PC-3 (cell line): ENCODE measurements around the gene PLA2G12A.
A peak's percentile ranks its signal among the peaks of the same experiment; 100 is the strongest.

Source experiments
- CTCF ChIP-seq: fragments of 300-600 bp; sonication (generic); conservative IDR thresholded peaks from 2 replicates; pipeline ENCODE4 v1.5.1; 2017; ENCODE audit warnings: antibody characterized with exemption, low read depth, mild to moderate bottlenecking, low read length
- EZH2 ChIP-seq: fragments of 300-600 bp; sonication (generic); IDR thresholded peaks from one replicate; pipeline ENCODE4 v1.6.1; 2017; ENCODE audit warnings: antibody characterized with exemption, mild to moderate bottlenecking, low read length; ENCODE audit not compliant: unreplicated experiment
- EZH2phosphoT487 ChIP-seq: fragments of 300-600 bp; sonication (generic); IDR thresholded peaks from 2 replicates; pipeline ENCODE4 v1.6.1; 2018; ENCODE audit warnings: mild to moderate bottlenecking, antibody characterized with exemption, low read length, borderline replicate concordance

- TF ChIP-seq CTCF = peak; percentile 59
- no peak for TF ChIP-seq EZH2
- TF ChIP-seq EZH2phosphoT487 = no peak
Measured at GRCh38 chr4:109702950-109703663, 26.8 kb downstream of the PLA2G12A start, which contains the start of gene CASP6.
